GM11168 (cell line): Measurements from ENCODE around the gene PARD3B.

ENCODE experiments used
- in situ Hi-C: fragments of 300-500 bp; cut with MboI; formaldehyde crosslinking; loops from one replicate; pipeline ENCODE4 v1.12.0; 2022; ENCODE audit warnings: low sequenced_read_pairs; ENCODE audit not compliant: unreplicated experiment

PARD3B gene

GRCh38 chr2:205545971-205546816 is 1000.9 kb downstream of the PARD3B start:
- in situ Hi-C loops, result no loop called here

- in situ Hi-C loops, result no loop called here
Observed at GRCh38 chr2:205555566-205556230, 1010.4 kb downstream of the PARD3B start.

DNA sequence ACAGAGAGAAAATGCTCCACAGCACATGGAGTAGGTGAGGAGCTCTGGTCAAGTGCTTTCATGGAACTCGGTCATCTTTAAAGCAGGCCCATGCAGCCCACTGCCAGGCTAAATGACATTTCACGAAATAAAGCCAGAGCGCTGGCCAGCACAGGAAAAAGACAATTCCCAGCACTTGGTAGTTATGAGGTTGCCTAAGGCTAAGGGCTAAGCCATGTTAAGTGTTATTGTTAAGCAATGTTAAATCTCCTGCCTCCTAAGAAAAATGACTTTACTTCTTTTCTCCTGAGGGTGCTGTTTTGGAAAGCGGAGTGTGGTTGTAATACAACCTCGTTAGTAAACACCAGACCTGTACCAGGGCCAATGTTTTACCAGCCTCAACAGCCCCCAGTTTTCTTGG is 1011.1 kb downstream of the PARD3B start:
- in situ Hi-C loops, result no loop called here

DNA sequence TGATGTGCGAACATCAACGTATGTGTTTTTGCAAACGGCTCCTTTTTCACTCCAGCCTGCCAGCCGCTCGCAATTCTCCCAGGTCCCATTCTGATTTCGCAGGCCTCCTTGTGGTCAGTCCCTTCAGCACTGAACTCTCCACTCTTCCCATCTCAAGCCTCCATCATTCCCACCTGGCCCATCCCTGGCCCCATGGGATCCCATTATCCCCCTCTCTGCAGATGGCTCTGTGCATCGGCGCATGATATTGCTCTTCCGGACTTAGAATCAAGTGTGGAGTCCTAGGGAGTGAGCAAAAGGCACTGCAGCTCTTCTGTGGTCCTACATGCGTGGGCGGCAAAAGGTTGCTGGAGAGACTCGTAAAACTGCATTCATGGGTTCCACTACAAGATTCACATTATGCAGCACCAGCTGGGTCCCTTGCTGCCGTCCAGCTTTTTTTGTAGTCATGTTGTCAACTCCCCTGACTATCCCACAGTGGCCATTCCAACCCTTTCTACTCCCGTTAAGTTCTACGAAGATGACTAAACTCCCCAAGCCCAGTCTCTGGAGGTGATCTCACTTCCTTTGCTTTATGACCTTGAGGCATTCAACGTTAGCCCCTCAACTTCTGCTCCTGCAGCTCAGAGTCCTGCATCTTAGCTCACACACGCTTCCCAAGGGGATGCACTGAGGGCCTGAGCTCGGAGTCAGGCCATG is 1011.7 kb downstream of the PARD3B start:
- in situ Hi-C loops, result no loop called here

GRCh38 chr2:205557873-205558272 is 1012.6 kb downstream of the PARD3B start:
- in situ Hi-C loops, result no loop called here

- in situ Hi-C loops, result no loop called here
Observed at GRCh38 chr2:205561441-205561840, 1016.2 kb downstream of the PARD3B start.

- in situ Hi-C loops, result no loop called here
Observed at GRCh38 chr2:205563646-205564045, 1018.4 kb downstream of the PARD3B start.

DNA sequence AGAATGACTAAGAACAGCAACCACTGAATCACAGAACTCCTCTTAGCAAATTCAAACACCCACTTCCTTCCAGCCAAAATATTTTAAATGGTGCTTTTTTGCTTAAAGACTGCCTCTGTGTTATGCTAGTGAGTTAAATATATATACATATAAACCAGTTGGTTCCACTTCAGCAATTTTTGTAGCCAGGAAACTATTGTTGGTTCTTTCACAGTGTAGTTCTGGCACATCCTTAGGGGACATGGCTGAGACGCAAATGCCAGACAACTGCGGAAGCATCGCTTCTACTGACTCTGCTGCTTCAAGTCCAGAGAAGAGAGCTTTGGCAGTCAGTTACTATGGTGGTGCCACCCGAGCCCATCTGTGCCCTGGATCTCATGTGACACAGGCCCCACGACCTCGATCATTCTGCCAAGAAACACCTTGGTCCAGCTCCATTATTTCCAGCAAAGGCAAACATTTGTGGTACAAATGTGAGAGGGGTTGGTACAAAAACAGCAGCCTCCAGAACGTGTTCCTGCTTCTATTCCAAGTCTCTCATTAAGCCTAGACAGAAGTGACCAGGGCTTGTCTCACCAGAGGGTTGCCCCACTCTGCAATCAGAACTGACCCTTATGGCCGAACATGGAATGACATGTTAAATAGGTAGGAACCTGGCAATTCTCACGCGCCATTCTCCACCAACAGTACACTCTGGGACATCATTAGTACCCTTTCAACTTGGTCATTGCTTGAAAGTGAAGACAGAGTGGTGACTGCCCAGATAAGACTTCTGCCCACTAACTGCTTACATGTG is 1019.3 kb downstream of the PARD3B start:
- in situ Hi-C loops, result no loop called here

GRCh38 chr2:205565142-205565522 is 1019.9 kb downstream of the PARD3B start:
- in situ Hi-C loops, result no loop called here

DNA sequence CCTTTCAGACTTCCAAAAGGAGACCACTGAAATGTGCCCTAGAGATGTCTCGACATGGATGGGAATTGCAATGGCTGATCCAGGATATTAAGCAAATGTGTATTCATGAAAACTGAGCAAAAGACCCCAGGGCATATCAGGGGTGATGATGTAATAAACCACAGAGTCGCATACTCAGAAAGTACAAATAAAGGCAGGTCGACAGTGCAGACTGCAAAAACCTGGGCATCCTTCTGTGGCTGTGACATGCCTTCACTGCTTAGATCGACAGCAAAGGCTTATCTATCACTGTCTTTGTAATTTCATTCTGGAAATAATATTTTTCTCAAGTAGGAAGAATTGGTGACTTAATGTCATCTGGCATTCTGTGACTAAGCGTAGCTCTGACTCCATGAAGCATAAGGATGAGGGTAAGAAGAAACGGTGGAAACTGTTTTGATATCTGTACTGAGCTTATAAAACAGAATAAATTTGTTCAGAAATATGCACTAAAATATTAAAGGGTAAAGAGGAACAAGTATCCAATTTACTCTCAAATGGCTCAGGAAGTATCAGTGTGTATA is 1021.4 kb downstream of the PARD3B start:
- in situ Hi-C loops, result no loop called here

- in situ Hi-C loops, result no loop called here
Observed at GRCh38 chr2:205568620-205569019, 1023.3 kb downstream of the PARD3B start.

- in situ Hi-C loops, result no loop called here
Observed at GRCh38 chr2:205570648-205571047, 1025.4 kb downstream of the PARD3B start.

DNA sequence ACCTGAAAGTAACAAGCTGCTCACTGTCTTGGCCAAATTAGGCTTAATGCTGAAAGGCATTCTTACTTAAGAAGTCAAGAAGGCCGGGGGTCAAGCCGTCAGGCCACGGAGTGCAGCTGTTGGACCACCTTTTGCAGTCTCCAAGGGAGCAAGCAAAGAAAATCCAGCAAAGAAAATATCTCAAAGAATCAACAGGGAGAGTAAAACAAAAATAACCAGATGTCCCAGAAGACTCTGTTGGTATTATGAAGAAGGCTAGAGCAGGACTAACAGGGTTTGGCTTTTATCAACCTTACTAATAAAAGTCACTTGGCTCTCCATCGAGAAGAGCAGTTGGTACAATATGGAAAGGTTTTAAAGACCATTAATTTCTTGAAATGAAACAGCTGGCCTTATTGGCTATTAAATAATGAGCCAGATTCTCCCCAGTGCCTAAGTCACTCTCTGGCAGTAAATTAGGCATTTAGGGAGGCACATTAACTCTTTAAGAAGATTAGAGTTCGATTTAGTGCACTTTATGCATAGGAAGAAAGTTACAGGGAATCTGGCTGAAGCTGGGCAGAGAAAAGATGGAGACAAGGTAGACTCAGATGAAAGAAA is 1026.2 kb downstream of the PARD3B start:
- in situ Hi-C loops, result no loop called here

- in situ Hi-C loops, result no loop called here
Observed at GRCh38 chr2:205574001-205574400, 1028.7 kb downstream of the PARD3B start.

- in situ Hi-C loops, result no loop called here
Observed at GRCh38 chr2:205579335-205579734, 1034.1 kb downstream of the PARD3B start.

- in situ Hi-C loops, result no loop called here
Observed at GRCh38 chr2:205580212-205580987, 1035.1 kb downstream of the PARD3B start.

DNA sequence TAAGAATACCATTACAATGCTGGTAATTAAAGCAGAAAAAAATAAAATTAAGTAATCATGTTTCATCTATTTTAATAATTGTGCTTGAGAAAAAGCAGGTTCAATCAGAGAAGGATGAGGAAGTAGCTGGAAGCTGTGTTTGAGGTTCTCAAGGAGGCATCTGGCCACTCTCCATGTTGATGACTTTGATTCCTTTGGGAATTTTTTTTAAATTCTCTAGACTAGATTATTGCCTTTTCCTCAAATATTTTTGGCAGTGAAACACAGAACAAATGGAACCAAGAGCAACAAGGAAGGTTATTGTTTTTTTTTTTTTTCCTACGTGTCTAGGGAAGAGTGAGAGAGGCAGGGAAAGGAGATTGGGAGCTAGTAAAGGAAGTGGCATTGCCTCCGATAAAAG is 1037.1 kb downstream of the PARD3B start:
- in situ Hi-C loops, result no loop called here

GRCh38 chr2:205585449-205586383 is 1040.4 kb downstream of the PARD3B start:
- in situ Hi-C loops, result no loop called here
